A673 (cell line): ENCODE results near the gene TENT5C.

Source experiments
- CTCF ChIP-seq: fragments of 300-800, 200-600 bp; sonication (generic); conservative IDR thresholded peaks from 2 replicates; pipeline ENCODE4 v1.5.1; 2017; ENCODE audit warnings: low read depth, mild to moderate bottlenecking, antibody characterized with exemption, low read length, moderate library complexity, mixed read lengths
- EZH2 ChIP-seq: fragments of 200-600 bp; sonication (generic); IDR thresholded peaks from 2 replicates; pipeline ENCODE4 v1.6.1; 2017; ENCODE audit warnings: borderline replicate concordance, low read depth, mild to moderate bottlenecking, mixed read lengths, antibody characterized with exemption, low read length; ENCODE audit not compliant: poor library complexity, severe bottlenecking

DNA sequence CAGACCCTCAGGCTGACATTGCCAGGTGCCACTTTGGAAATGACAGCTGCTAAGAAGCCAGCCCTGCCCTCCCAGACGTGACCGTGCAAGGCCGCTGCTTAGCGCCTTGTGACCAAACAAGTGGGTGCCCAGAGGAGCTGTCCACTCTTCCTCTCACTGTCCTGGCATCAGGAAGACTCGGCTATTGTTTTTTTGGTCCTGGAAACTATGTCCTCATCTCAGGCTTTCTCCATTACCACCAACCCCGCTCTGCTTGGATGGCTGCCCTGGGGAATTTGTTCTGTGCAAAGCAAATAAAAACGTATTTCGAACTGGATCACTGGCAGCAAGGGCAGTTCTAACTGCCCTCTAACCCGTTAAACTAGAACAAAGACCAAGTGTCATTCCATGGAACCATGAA, 13.7 kb upstream of the TENT5C start:
- no peak for TF ChIP-seq EZH2
- TF ChIP-seq CTCF = no peak
